HCT116 (cell line): ENCODE measurements around the gene GPR155.

Experiments used
- CTCF ChIP-seq, 3 experiments: fragments of 200-600 bp in 1 of 3; sonication (generic) in 1 of 3; IDR thresholded peaks in 2 of 3; conservative IDR thresholded peaks in 1 of 3; 2 replicates each; pipeline ENCODE4 v1.5.1; 2012 to 2017; ENCODE audit warnings: low read depth in 2 of 3, low read length in 2 of 3, antibody characterized with exemption in 1 of 3, borderline replicate concordance in 1 of 3, control low read depth in 1 of 3, mild to moderate bottlenecking in 1 of 3, mixed read lengths in 1 of 3, mixed run types in 1 of 3, moderate library complexity in 1 of 3; ENCODE audit not compliant: insufficient read depth in 1 of 3
- ELF1 ChIP-seq: IDR thresholded peaks from 2 replicates; pipeline ENCODE4 v1.6.1; 2012; ENCODE audit warnings: low read depth, borderline replicate concordance
- EZH2 ChIP-seq: fragments of 200-600 bp; sonication (generic); IDR thresholded peaks from 2 replicates; pipeline ENCODE4 v1.6.1; 2017; ENCODE audit warnings: antibody characterized with exemption, mixed run types
- EZH2phosphoT487 ChIP-seq: fragments of 200-600 bp; IDR thresholded peaks from 2 replicates; pipeline ENCODE4 v1.6.1; 2018; ENCODE audit warnings: antibody characterized with exemption, borderline replicate concordance
- POLR2A ChIP-seq: IDR thresholded peaks from 2 replicates; pipeline ENCODE4 v1.7.0; 2011; ENCODE audit warnings: borderline replicate concordance; ENCODE audit not compliant: insufficient read depth, insufficient read length; ENCODE audit errors: extremely low read depth
- POLR2AphosphoS5 ChIP-seq: IDR thresholded peaks from 2 replicates; pipeline ENCODE4 v1.6.1; 2011; ENCODE audit warnings: mild to moderate bottlenecking, low read depth, low read length, moderate library complexity
- RAD21 ChIP-seq: IDR thresholded peaks from 2 replicates; pipeline ENCODE4 v1.6.1; 2012; ENCODE audit warnings: low read depth, mild to moderate bottlenecking
- SP1 ChIP-seq: IDR thresholded peaks from 2 replicates; pipeline ENCODE4 v1.6.1; 2012; ENCODE audit warnings: low read depth
- TCF7L2 ChIP-seq: IDR thresholded peaks from 2 replicates; pipeline ENCODE4 v1.7.0; 2011; ENCODE audit warnings: borderline replicate concordance, inconsistent platforms; ENCODE audit not compliant: insufficient read depth, insufficient read length; ENCODE audit errors: extremely low read depth
- ZNF274 ChIP-seq: fragments of 200-500 bp; sonication (Bioruptor generic); IDR thresholded peaks from 2 replicates; pipeline ENCODE4 v1.6.1; 2014; ENCODE audit warnings: mild to moderate bottlenecking, low read depth, low read length, inconsistent platforms

- TF ChIP-seq POLR2A = no peak
- no peak for TF ChIP-seq CTCF (IDR thresholded peaks at IDR 0.05 in 2 of 3, conservative IDR thresholded peaks at IDR 0.05 in 1 of 3; ENCODE audit: borderline replicate concordance in 1 of 3, insufficient read depth in 1 of 3, low read depth in 2 of 3, low read length in 2 of 3)
- TF ChIP-seq RAD21 = no peak
- TF ChIP-seq SP1 = no peak
- TF ChIP-seq ELF1 = no peak
- no peak for TF ChIP-seq EZH2phosphoT487
- no peak for TF ChIP-seq POLR2AphosphoS5
- no peak for TF ChIP-seq TCF7L2
- no peak for TF ChIP-seq EZH2
- TF ChIP-seq ZNF274 = no peak
These were observed 9.1 kb downstream of the GPR155 start for GRCh38 chr2:174477759-174478158.
